Colonic mucosa (tissue), 4 donors: ENCODE measurements around the gene CHMP4B. TPM values are rescaled to one million over a fixed set of nuclear protein-coding genes. Genes with fewer than 3 reads are reported as not detected.

ENCODE experiments used
- DNase-seq: peaks from one replicate; pipeline ENCODE4 v3.0.0-alpha.2; 2020
- H3K27ac ChIP-seq: fragments of 200-600 bp; one replicate; pipeline ENCODE4 v1.8.0; 2021
- H3K27me3 ChIP-seq: fragments of 200-600 bp; one replicate; pipeline ENCODE4 v1.8.0; 2021
- H3K36me3 ChIP-seq: fragments of 200-600 bp; one replicate; pipeline ENCODE4 v1.8.0; 2021
- H3K4me1 ChIP-seq: fragments of 200-600 bp; one replicate; pipeline ENCODE4 v1.8.0; 2021; ENCODE audit warnings: mild to moderate bottlenecking
- H3K4me3 ChIP-seq: fragments of 200-600 bp; one replicate; pipeline ENCODE4 v1.8.0; 2021
- H3K9ac ChIP-seq, 2 donors: one replicate each; pipeline ENCODE4 v1.7.0; 2013; ENCODE audit warnings: control low read depth in 2 of 2, low read depth in 2 of 2, low read length in 2 of 2
- H3K9me3 ChIP-seq: fragments of 200-600 bp; one replicate; pipeline ENCODE4 v1.8.0; 2021
- CTCF ChIP-seq: fragments of 200-600 bp; IDR thresholded peaks from one replicate; pipeline ENCODE4 v1.8.0; 2022; ENCODE audit warnings: antibody characterized with exemption, mild to moderate bottlenecking
- intact Hi-C: fragments of 100-400 bp; cut with DNase I; formaldehyde crosslinking; loops from one replicate; pipeline ENCODE4 v1.14.1; 2022
- total RNA-seq, 2 donors: library from RNA; stranded (reverse); fragmentation: NEBNext Ultra II Directional in 1 of 2; extraction: Animal tissue kit (Norgen Biotek cat#: 25700) in 1 of 2; gene quantifications; one replicate each; pipeline ENCODE4 v1.2.1, GENCODE V29; 2021
- donor health status: healthy.
- donor health status: DM: no; HTN: no; CAD: no.
- donor health status: DM: no; HTN: no; CAD: no.

CHMP4B gene
- total RNA-seq, 2 donors from 2014 or later: 165 to 227 TPM

- no peaks in the 10 kb centered on the region for H3K27me3 ChIP-seq
- intact Hi-C loops: no loop called here
- H3K4me1 ChIP-seq: peaks cover 5% of the 10 kb centered on the region
- no peak for TF ChIP-seq CTCF
- H3K9ac ChIP-seq: no peak overlapping the region
- H3K9me3 ChIP-seq: no peaks in the 10 kb centered on the region
- H3K4me3 ChIP-seq: no peak overlapping the region
- no peak for DNase-seq
- H3K36me3 ChIP-seq: peaks cover 26% of the 10 kb centered on the region
- no peak overlapping the region for H3K27ac ChIP-seq
These were observed 39.0 kb downstream of the CHMP4B start for GRCh38 chr20:33850159-33850558.

- Histone ChIP-seq H3K4me1 (no peaks in the 10 kb centered on the region), H3K4me3 (no peak overlapping the region), H3K27me3 (no peaks in the 10 kb centered on the region), H3K27ac (no peak overlapping the region), H3K9ac (no peak overlapping the region), H3K36me3 (peaks cover 26% of the 10 kb centered on the region), H3K9me3 (no peaks in the 10 kb centered on the region)
- TF ChIP-seq CTCF: no peak
- intact Hi-C loops: no loop called here
- no peak for DNase-seq
These were observed 40.8 kb downstream of the CHMP4B start for GRCh38 chr20:33851842-33852466.

- intact Hi-C loops: no loop called here
- Histone ChIP-seq H3K27ac (no peak overlapping the region), H3K36me3 (peaks cover 26% of the 10 kb centered on the region)
These were observed 41.7 kb downstream of the CHMP4B start for GRCh38 chr20:33852626-33853506.

GRCh38 chr20:33853507-33853813 lies 42.3 kb downstream of the CHMP4B start:
- intact Hi-C loops: no loop called here
- Histone ChIP-seq H3K36me3 (peaks cover 26% of the 10 kb centered on the region), H3K9me3 (no peaks in the 10 kb centered on the region), H3K4me3 (no peak overlapping the region), H3K27ac (no peak overlapping the region), H3K4me1 (no peaks in the 10 kb centered on the region), H3K9ac (no peak overlapping the region), H3K27me3 (no peaks in the 10 kb centered on the region)
- no peak for TF ChIP-seq CTCF
- DNase-seq: no peak

More at GRCh38 chr20:33852626-33853506, 41.7 kb downstream of the CHMP4B start:
- no peaks in the 10 kb centered on the region for H3K4me1 ChIP-seq
- no peaks in the 10 kb centered on the region for H3K27me3 ChIP-seq
- H3K9ac ChIP-seq: no peak overlapping the region
- DNase-seq: no peak
- H3K9me3 ChIP-seq: no peaks in the 10 kb centered on the region
- H3K4me3 ChIP-seq: no peak overlapping the region
- TF ChIP-seq CTCF: no peak

GRCh38 chr20:33857722-33858563 lies 46.8 kb downstream of the CHMP4B start:
- H3K27me3 ChIP-seq: no peaks in the 10 kb centered on the region
- H3K27ac ChIP-seq: no peak overlapping the region
- intact Hi-C loops: no loop called here
- no peak overlapping the region for H3K4me3 ChIP-seq
- TF ChIP-seq CTCF: no peak
- H3K4me1 ChIP-seq: no peaks in the 10 kb centered on the region
- H3K36me3 ChIP-seq: peaks cover 7% of the 10 kb centered on the region
- H3K9me3 ChIP-seq: no peaks in the 10 kb centered on the region
- no peak overlapping the region for H3K9ac ChIP-seq
- DNase-seq: no peak
